GM15510 (cell line): ENCODE measurements around the gene FAM240B.

Experiments used
- POLR2A ChIP-seq: IDR thresholded peaks from 3 replicates; pipeline ENCODE4 v1.6.1; 2011; ENCODE audit warnings: borderline replicate concordance; ENCODE audit not compliant: insufficient read length; ENCODE audit errors: extremely low read depth

The FAM240B gene

GRCh38 chr9:38687389-38687842 lies 32.5 kb downstream of the FAM240B start:
- no peak for TF ChIP-seq POLR2A

GRCh38 chr9:38686933-38687332 lies 33.0 kb downstream of the FAM240B start:
- no peak for TF ChIP-seq POLR2A

DNA sequence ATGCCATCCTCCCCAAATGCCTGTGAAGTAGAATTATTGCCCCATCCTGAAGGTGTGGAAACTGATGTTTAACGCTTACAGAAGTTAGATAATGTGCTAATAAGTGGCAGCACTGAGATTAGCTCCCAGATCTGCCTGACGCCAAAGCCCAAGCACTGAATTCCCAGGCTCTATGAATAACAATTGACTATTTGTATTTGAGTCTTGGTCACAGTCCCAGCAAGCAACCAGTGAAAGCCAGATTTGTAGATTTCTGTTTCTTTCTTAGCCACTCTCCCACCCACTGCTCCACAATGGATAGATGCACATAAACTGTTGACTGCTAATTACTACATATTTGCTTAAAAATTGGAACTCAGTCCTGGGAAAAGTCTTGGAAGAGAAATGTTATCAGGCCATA lies 34.4 kb downstream of the FAM240B start:
- TF ChIP-seq POLR2A: no peak

GRCh38 chr9:38683336-38683735 lies 36.6 kb downstream of the FAM240B start:
- TF ChIP-seq POLR2A: no peak

GRCh38 chr9:38682713-38683112 lies 37.2 kb downstream of the FAM240B start:
- TF ChIP-seq POLR2A: no peak

DNA sequence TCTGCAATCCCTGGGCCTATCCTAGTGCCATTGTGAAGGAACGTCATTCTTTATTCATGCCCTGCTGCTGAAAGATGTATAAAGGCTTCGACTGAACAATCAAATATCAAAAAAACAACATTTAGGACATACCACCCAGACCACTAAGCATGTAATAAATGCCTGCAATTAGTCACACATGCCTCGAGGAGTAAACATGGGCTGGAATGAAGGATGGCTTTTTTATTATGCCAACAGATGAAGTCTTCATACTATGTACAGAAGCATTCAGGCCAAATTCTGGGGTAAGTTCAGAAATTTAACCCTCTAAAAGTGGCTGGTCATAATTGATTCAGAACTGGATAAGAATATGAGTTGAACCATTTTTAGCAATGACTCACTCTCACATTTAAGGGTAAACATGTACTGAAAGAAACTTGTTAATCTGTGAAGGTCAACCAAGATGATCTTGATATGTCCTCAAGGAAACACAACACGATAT lies 38.1 kb downstream of the FAM240B start:
- no peak for TF ChIP-seq POLR2A

GRCh38 chr9:38680837-38681445 lies 39.0 kb downstream of the FAM240B start:
- no peak for TF ChIP-seq POLR2A

DNA sequence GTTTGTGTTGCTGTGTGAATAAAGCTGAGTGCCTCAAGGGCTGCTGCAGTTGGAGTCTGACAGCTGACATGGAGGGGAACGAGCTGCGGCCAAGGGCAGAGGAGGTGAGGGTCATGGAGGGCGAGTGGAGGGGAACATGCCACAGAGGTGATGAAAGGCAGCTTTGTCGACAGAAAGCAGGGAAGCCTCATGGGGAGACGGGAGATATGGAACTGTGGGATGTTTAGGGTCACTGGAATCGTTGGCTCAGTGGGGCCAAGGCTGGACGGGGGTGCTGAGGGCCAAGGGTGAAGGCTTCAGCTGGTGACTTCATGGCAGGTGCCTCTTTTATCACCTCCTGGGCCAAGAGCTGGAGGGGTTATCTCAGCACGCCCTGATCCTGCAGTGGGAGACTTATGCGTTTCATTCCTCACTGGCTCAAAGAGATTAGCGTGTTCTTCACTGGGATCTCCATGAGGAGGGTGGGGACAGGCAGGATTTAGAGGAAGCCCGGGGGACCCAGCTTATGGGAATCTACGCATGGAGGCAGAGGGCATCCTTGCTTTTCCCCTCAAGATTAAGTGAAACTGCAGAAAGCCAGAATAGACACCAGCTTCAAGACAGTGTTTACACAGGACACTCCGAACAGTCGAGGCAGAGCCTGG lies 42.2 kb downstream of the FAM240B start:
- TF ChIP-seq POLR2A: no peak

- TF ChIP-seq POLR2A: no peak
Measured at GRCh38 chr9:38675831-38676230, 44.1 kb downstream of the FAM240B start.

- TF ChIP-seq POLR2A: no peak
Measured at GRCh38 chr9:38675211-38675610, 44.7 kb downstream of the FAM240B start.

- TF ChIP-seq POLR2A: no peak
Measured at GRCh38 chr9:38673399-38674193, 46.3 kb downstream of the FAM240B start.

DNA sequence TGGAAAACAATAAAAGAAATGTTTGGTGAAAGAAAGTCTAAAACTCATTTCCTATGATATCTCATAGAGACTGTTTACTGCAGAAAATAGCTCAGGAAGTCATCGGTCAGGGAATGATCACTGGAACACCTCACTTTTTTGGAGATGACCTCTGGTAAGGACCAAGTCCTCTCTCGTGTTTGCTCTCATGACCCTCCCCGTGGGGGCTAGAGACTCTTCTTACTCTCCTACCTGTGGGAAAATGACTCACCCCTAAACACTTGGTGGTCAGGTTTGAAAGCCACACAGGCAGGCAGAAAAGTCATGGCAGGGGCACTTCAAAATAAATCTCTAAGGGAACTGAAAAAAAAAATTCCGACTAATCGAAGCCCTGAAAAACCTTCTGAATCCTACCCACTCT lies 48.2 kb downstream of the FAM240B start:
- no peak for TF ChIP-seq POLR2A

DNA sequence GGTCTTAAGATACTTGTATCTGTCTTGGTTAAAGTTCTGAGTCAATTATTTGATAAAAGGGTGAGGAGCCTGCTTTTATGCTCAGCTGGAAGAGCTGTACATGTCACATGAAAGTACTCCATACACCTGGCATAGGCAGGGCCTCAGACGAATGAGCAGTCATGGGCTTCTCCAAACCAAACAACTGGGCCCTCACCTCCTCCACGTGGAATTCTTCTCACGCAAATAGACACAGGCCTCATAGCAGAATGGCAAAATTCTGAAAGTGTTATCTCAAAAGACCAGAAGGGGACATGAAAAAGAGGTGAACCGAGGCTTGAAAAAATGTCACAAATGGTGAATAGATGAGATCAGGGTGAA lies 48.6 kb downstream of the FAM240B start:
- TF ChIP-seq POLR2A: no peak

- no peak for TF ChIP-seq POLR2A
Measured at GRCh38 chr9:38670542-38671371, 49.2 kb downstream of the FAM240B start.
